Activated T-helper 17 cell treated with anti-CD3 and anti-CD28 coated beads, Interleukin-2, amount 50 U/mL, for 72 hours (primary cell): ENCODE results near the gene ARHGAP26. TPM values are rescaled to one million over a fixed set of nuclear protein-coding genes. Genes with fewer than 3 reads are reported as not detected.

Source experiments
- ATAC-seq: fragments of 150-1000 bp; cut with Tn5 transposase; replicated peaks from 2 replicates; pipeline ENCODE4 v1.10.0; 2021; ENCODE audit warnings: mild to moderate bottlenecking, moderate library complexity
- H3K27ac Mint-ChIP-seq: one replicate; pipeline ENCODE4 v1.8.0; 2022; ENCODE audit warnings: mixed read lengths
- H3K27me3 Mint-ChIP-seq: one replicate; pipeline ENCODE4 v1.8.0; 2022; ENCODE audit warnings: mixed read lengths
- H3K36me3 Mint-ChIP-seq: one replicate; pipeline ENCODE4 v1.8.0; 2022; ENCODE audit warnings: low read depth, mild to moderate bottlenecking, mixed read lengths
- H3K4me1 Mint-ChIP-seq: one replicate; pipeline ENCODE4 v1.8.0; 2022; ENCODE audit warnings: mixed read lengths
- H3K4me3 Mint-ChIP-seq: one replicate; pipeline ENCODE4 v1.8.0; 2022; ENCODE audit warnings: mild to moderate bottlenecking, mixed read lengths
- H3K9me3 Mint-ChIP-seq: one replicate; pipeline ENCODE4 v1.8.0; 2022; ENCODE audit warnings: mixed read lengths
- total RNA-seq, 2 donors: library from RNA; stranded (reverse); gene quantifications; one replicate each; pipeline ENCODE4 v1.2.3, GENCODE V29; 2022

The ARHGAP26 gene
- total RNA-seq, 2 donors from 2014 or later = 7.8 to 12.0 TPM

- Mint-ChIP-seq H3K27ac (peak overlapping the region; percentile 25), H3K4me1 (peaks cover 14% of the 10 kb centered on the region), H3K27me3 (no peaks in the 10 kb centered on the region), H3K36me3 (peaks cover 16% of the 10 kb centered on the region), H3K9me3 (no peaks in the 10 kb centered on the region), H3K4me3 (no peak overlapping the region)
- no peak for ATAC-seq
Measured at GRCh38 chr5:143063175-143063970, 293.2 kb downstream of the ARHGAP26 start.

- Mint-ChIP-seq H3K36me3 (peaks cover 10% of the 10 kb centered on the region), H3K9me3 (no peaks in the 10 kb centered on the region), H3K27ac (no peak overlapping the region), H3K4me1 (peaks cover 14% of the 10 kb centered on the region), H3K27me3 (no peaks in the 10 kb centered on the region), H3K4me3 (no peak overlapping the region)
- ATAC-seq = no peak
Measured at GRCh38 chr5:143064218-143064641, 294.1 kb downstream of the ARHGAP26 start.

- ATAC-seq = no peak
- Mint-ChIP-seq H3K4me3 (no peak overlapping the region), H3K9me3 (no peaks in the 10 kb centered on the region), H3K36me3 (peaks cover 10% of the 10 kb centered on the region), H3K4me1 (peaks cover 14% of the 10 kb centered on the region), H3K27ac (no peak overlapping the region), H3K27me3 (no peaks in the 10 kb centered on the region)
Measured at GRCh38 chr5:143064676-143065075, 294.5 kb downstream of the ARHGAP26 start.

- Mint-ChIP-seq H3K4me3 (no peak overlapping the region), H3K4me1 (peaks cover 14% of the 10 kb centered on the region)
Measured at GRCh38 chr5:143065185-143065965, 295.2 kb downstream of the ARHGAP26 start.

GRCh38 chr5:143065996-143066522 lies 295.9 kb downstream of the ARHGAP26 start:
- peak overlapping the region; percentile 29 for H3K4me3 Mint-ChIP-seq
- H3K4me1 Mint-ChIP-seq = peaks cover 14% of the 10 kb centered on the region
- no peaks in the 10 kb centered on the region for H3K9me3 Mint-ChIP-seq
- H3K27me3 Mint-ChIP-seq = no peaks in the 10 kb centered on the region
- peak overlapping the region; percentile 71 for H3K27ac Mint-ChIP-seq
- no peak for ATAC-seq
- peaks cover 10% of the 10 kb centered on the region for H3K36me3 Mint-ChIP-seq

More at GRCh38 chr5:143065185-143065965, 295.2 kb downstream of the ARHGAP26 start:
- Mint-ChIP-seq H3K9me3 (no peaks in the 10 kb centered on the region), H3K36me3 (peaks cover 10% of the 10 kb centered on the region), H3K27ac (no peak overlapping the region), H3K27me3 (no peaks in the 10 kb centered on the region)
- ATAC-seq = peak; percentile 49

- Mint-ChIP-seq H3K36me3 (peaks cover 10% of the 10 kb centered on the region), H3K4me1 (peaks cover 14% of the 10 kb centered on the region), H3K9me3 (no peaks in the 10 kb centered on the region), H3K27ac (peak overlapping the region; percentile 71), H3K27me3 (no peaks in the 10 kb centered on the region), H3K4me3 (peak overlapping the region; percentile 29)
- peak; percentile 69 for ATAC-seq
Measured at GRCh38 chr5:143066556-143067281, 296.5 kb downstream of the ARHGAP26 start.

- no peaks in the 10 kb centered on the region for H3K9me3 Mint-ChIP-seq
- H3K4me3 Mint-ChIP-seq = no peak overlapping the region
- no peak overlapping the region for H3K27ac Mint-ChIP-seq
- H3K36me3 Mint-ChIP-seq = peaks cover 6% of the 10 kb centered on the region
- peaks cover 14% of the 10 kb centered on the region for H3K4me1 Mint-ChIP-seq
- ATAC-seq = no peak
- no peaks in the 10 kb centered on the region for H3K27me3 Mint-ChIP-seq
Measured at GRCh38 chr5:143068712-143069111, 298.5 kb downstream of the ARHGAP26 start.

GRCh38 chr5:143071927-143072326 lies 301.8 kb downstream of the ARHGAP26 start:
- H3K9me3 Mint-ChIP-seq = no peaks in the 10 kb centered on the region
- H3K27ac Mint-ChIP-seq = no peak overlapping the region
- no peak for ATAC-seq
- no peak overlapping the region for H3K4me3 Mint-ChIP-seq
- H3K36me3 Mint-ChIP-seq = peaks cover 5% of the 10 kb centered on the region
- H3K4me1 Mint-ChIP-seq = peaks cover 6% of the 10 kb centered on the region
- no peaks in the 10 kb centered on the region for H3K27me3 Mint-ChIP-seq

- Mint-ChIP-seq H3K27ac (no peak overlapping the region), H3K27me3 (no peaks in the 10 kb centered on the region), H3K9me3 (no peaks in the 10 kb centered on the region), H3K4me1 (no peaks in the 10 kb centered on the region), H3K4me3 (no peak overlapping the region), H3K36me3 (peaks cover 5% of the 10 kb centered on the region)
- ATAC-seq = no peak
Measured at GRCh38 chr5:143072734-143073133, 302.6 kb downstream of the ARHGAP26 start.

GRCh38 chr5:143073766-143074165 lies 303.6 kb downstream of the ARHGAP26 start:
- Mint-ChIP-seq H3K36me3 (no peaks in the 10 kb centered on the region), H3K27ac (no peak overlapping the region), H3K4me3 (no peak overlapping the region), H3K27me3 (no peaks in the 10 kb centered on the region), H3K4me1 (no peaks in the 10 kb centered on the region), H3K9me3 (no peaks in the 10 kb centered on the region)
- no peak for ATAC-seq

GRCh38 chr5:143074414-143074996 lies 304.3 kb downstream of the ARHGAP26 start:
- H3K36me3 Mint-ChIP-seq = no peaks in the 10 kb centered on the region

GRCh38 chr5:143076377-143076776 lies 306.2 kb downstream of the ARHGAP26 start:
- no peak for ATAC-seq
- peaks cover 6% of the 10 kb centered on the region for H3K4me1 Mint-ChIP-seq
- H3K27ac Mint-ChIP-seq = no peak overlapping the region
- no peaks in the 10 kb centered on the region for H3K9me3 Mint-ChIP-seq
- H3K4me3 Mint-ChIP-seq = no peak overlapping the region
- no peaks in the 10 kb centered on the region for H3K27me3 Mint-ChIP-seq
- no peaks in the 10 kb centered on the region for H3K36me3 Mint-ChIP-seq

More at GRCh38 chr5:143074414-143074996, 304.3 kb downstream of the ARHGAP26 start:
- H3K4me1 Mint-ChIP-seq = no peaks in the 10 kb centered on the region
- peak overlapping the region; percentile 58 for H3K27ac Mint-ChIP-seq
- H3K4me3 Mint-ChIP-seq = no peak overlapping the region
- no peak for ATAC-seq
- H3K9me3 Mint-ChIP-seq = no peaks in the 10 kb centered on the region
- no peaks in the 10 kb centered on the region for H3K27me3 Mint-ChIP-seq

GRCh38 chr5:143077453-143078103 lies 307.4 kb downstream of the ARHGAP26 start:
- no peaks in the 10 kb centered on the region for H3K36me3 Mint-ChIP-seq
- H3K4me3 Mint-ChIP-seq = no peak overlapping the region
- H3K27me3 Mint-ChIP-seq = no peaks in the 10 kb centered on the region
- no peak for ATAC-seq
- H3K9me3 Mint-ChIP-seq = no peaks in the 10 kb centered on the region
- H3K4me1 Mint-ChIP-seq = peaks cover 6% of the 10 kb centered on the region
- no peak overlapping the region for H3K27ac Mint-ChIP-seq
